A549 (cell line): Measurements from ENCODE around the gene COG7. TPM values are rescaled to one million over a fixed set of nuclear protein-coding genes. Genes with fewer than 3 reads are reported as not detected.

Source experiments
- ATAC-seq, 2 experiments: fragments of 200-7000 bp in 1 of 2; fragments of >200 bp in 1 of 2; cut with Nextera tagmentation in 1 of 2; cut with Tn5 transposase in 1 of 2; 3 replicates each; pipeline versions ENCODE4 v1.8.0 to v1.9.1; 2018 to 2020; ENCODE audit warnings: mild to moderate bottlenecking in 1 of 2, moderate library complexity in 1 of 2
- CTCF ChIA-PET: fragments of 300-600 bp; sonication (Branson Sonifier 250); formaldehyde crosslinking; extraction: SDS; loops from one replicate; lab custom pipeline; 2021; ENCODE audit warnings: antibody characterized with exemption, inconsistent platforms; lab: Yijun Ruan, JAX
- POLR2A ChIA-PET: fragments of 350-600 bp; formaldehyde crosslinking; extraction: SDS; loops from one replicate; lab custom pipeline; 2021; ENCODE audit warnings: antibody characterized with exemption, inconsistent platforms; lab: Yijun Ruan, JAX
- DNase-seq, 2 experiments: peaks; one replicate each; pipeline versions ENCODE4 v3.0.0 to v3.0.0-alpha.2; 2011 to 2016; ENCODE audit warnings: low read depth in 1 of 2, low spot score in 1 of 2
- FAIRE-seq: peaks from 2 replicates; lab custom pipeline; 2011; peaks lifted over from hg19 to GRCh38; lab: Jason Lieb, UNC
- H3K27ac ChIP-seq, 2 experiments: fragments of >200 bp; sonication (Bioruptor Twin); formaldehyde crosslinking; 3 replicates each; pipeline ENCODE4 v1.5.1; 2016 to 2017
- H3K4me1 ChIP-seq: fragments of >200 bp; sonication (Bioruptor Twin); formaldehyde crosslinking; 3 replicates; pipeline ENCODE4 v1.6.1; 2016
- H3K4me2 ChIP-seq: fragments of >200 bp; sonication (Bioruptor Twin); formaldehyde crosslinking; 3 replicates; pipeline ENCODE4 v1.6.1; 2016
- H3K4me3 ChIP-seq: fragments of >200 bp; sonication (Bioruptor Twin); formaldehyde crosslinking; 3 replicates; pipeline ENCODE4 v1.5.1; 2016
- H3K9me3 ChIP-seq: fragments of >200 bp; sonication (Bioruptor Twin); formaldehyde crosslinking; 3 replicates; pipeline ENCODE4 v1.6.1; 2016
- BCL3 ChIP-seq: fragments of >200 bp; sonication (Bioruptor Twin); formaldehyde crosslinking; IDR thresholded peaks from 3 replicates; pipeline ENCODE4 v1.6.1; 2016
- CBX2 ChIP-seq: fragments of 200-600 bp; sonication (generic); IDR thresholded peaks from 2 replicates; pipeline ENCODE4 v1.6.1; 2016; ENCODE audit warnings: low read depth, mild to moderate bottlenecking, borderline replicate concordance
- CEBPB ChIP-seq, 2 experiments: fragments of >200 bp in 1 of 2; sonication (Bioruptor Twin) in 1 of 2; formaldehyde crosslinking in 1 of 2; IDR thresholded peaks; 2 replicates each; pipeline ENCODE4 v1.6.1; 2012 to 2016
- CTCF ChIP-seq: fragments of >200 bp; sonication (Bioruptor Twin); formaldehyde crosslinking; IDR thresholded peaks from 3 replicates; pipeline ENCODE4 v1.5.1; 2016
- ELK1 ChIP-seq: fragments of 150-350 bp; IDR thresholded peaks from 2 replicates; pipeline ENCODE4 v1.6.1; 2014; ENCODE audit warnings: low read depth, mild to moderate bottlenecking, low read length
- HDAC2 ChIP-seq: fragments of 200-600 bp; sonication (generic); IDR thresholded peaks from 2 replicates; pipeline ENCODE4 v1.6.1; 2016
- HEYL ChIP-seq: fragments of 250-450 bp; sonication (Bioruptor Pico); IDR thresholded peaks from 2 replicates; pipeline ENCODE4 v1.8.0; 2021; ENCODE audit warnings: mild to moderate bottlenecking, moderate library complexity
- HMGXB4 ChIP-seq: fragments of 250-450 bp; sonication (Bioruptor Pico); IDR thresholded peaks from 2 replicates; pipeline ENCODE4 v1.5.0; 2021; ENCODE audit warnings: mild to moderate bottlenecking, moderate library complexity, borderline replicate concordance
- HOXA7 ChIP-seq: fragments of 250-450 bp; sonication (Bioruptor Pico); IDR thresholded peaks from 2 replicates; pipeline ENCODE4 v1.5.0; 2020; ENCODE audit warnings: mild to moderate bottlenecking, moderate library complexity
- HOXB13 ChIP-seq: fragments of 250-450 bp; sonication (Bioruptor Pico); IDR thresholded peaks from 2 replicates; pipeline ENCODE4 v1.5.0; 2020; ENCODE audit warnings: low read depth, mild to moderate bottlenecking, moderate library complexity
- KDM1A ChIP-seq: fragments of 200-600 bp; sonication (generic); IDR thresholded peaks from 2 replicates; pipeline ENCODE4 v1.6.1; 2016; ENCODE audit warnings: low read depth, mild to moderate bottlenecking
- KDM5A ChIP-seq: fragments of 200-600 bp; sonication (generic); IDR thresholded peaks from 2 replicates; pipeline ENCODE4 v1.6.1; 2016; ENCODE audit warnings: antibody characterized with exemption, mild to moderate bottlenecking
- MAX ChIP-seq: IDR thresholded peaks from 2 replicates; pipeline ENCODE4 v1.6.1; 2012
- MYC ChIP-seq: IDR thresholded peaks from 2 replicates; pipeline ENCODE4 v1.6.1; 2012; ENCODE audit warnings: mild to moderate bottlenecking, inconsistent platforms, low read length, improper control_type of control experiment, borderline replicate concordance
- PBX3 ChIP-seq: IDR thresholded peaks from 2 replicates; pipeline ENCODE4 v1.6.1; 2012
- RFX5 ChIP-seq: fragments of 450-650 bp; IDR thresholded peaks from 2 replicates; pipeline ENCODE4 v1.7.1; 2014; ENCODE audit warnings: antibody characterized with exemption, mild to moderate bottlenecking, moderate library complexity
- SMC3 ChIP-seq: fragments of >200 bp; sonication (Bioruptor Twin); formaldehyde crosslinking; IDR thresholded peaks from 3 replicates; pipeline ENCODE4 v1.6.1; 2018; ENCODE audit warnings: inconsistent platforms
- TP53 ChIP-seq: fragments of 250-450 bp; sonication (Bioruptor Pico); IDR thresholded peaks from 2 replicates; pipeline ENCODE4 v1.5.0; 2021; ENCODE audit warnings: mild to moderate bottlenecking, moderate library complexity
- ZFP36 ChIP-seq: fragments of 450-650 bp; IDR thresholded peaks from 2 replicates; pipeline ENCODE4 v1.6.1; 2014; ENCODE audit warnings: borderline replicate concordance; ENCODE audit not compliant: partially characterized antibody
- WGBS: methylation state at CpG from one replicate; pipeline ENCODE4 v1.1.6; 2017; ENCODE audit errors: missing lambda C conversion rate; 5-methylcytosine and 5-hydroxymethylcytosine counted together
- polyA plus RNA-seq, 4 experiments: library from polyadenylated mRNA; depleted of rRNA in 3 of 4; stranded (reverse); fragments of >200 nt; fragmentation: RNase III in 1 of 4; extraction: RNeasy Plus Mini Kit Qiagen cat#74134 plus additional on column Dnase treatment in 1 of 4; gene quantifications; 2 replicates in 3 of 4; 3 replicates in 1 of 4; pipeline ENCODE4 v1.2.3, GENCODE V29; 2011 to 2017

Gene COG7
- polyA plus RNA-seq, 2 of the 4 experiments (the other 2 are of a cell fraction), result 11.3 to 18.5 TPM

GRCh38 chr16:23395732-23396131, 57.3 kb downstream of the COG7 start (continued):
- no peak for TF ChIP-seq ZFP36
- no peak for TF ChIP-seq KDM1A

GRCh38 chr16:23394141-23394831, 58.7 kb downstream of the COG7 start:
- H3K27ac ChIP-seq, result no peak overlapping the region
- H3K4me3 ChIP-seq, result no peak overlapping the region
- H3K4me2 ChIP-seq, result no peak overlapping the region
- POLR2A ChIA-PET, result no interaction called here
- DNase-seq (no peak), FAIRE-seq (no peak), ATAC-seq (no peak)
- 90% methylated on average over 4 of the region's 4 CpGs for WGBS
- H3K4me1 ChIP-seq, result no peaks in the 10 kb centered on the region
- H3K9me3 ChIP-seq, result no peaks in the 10 kb centered on the region
- CTCF ChIA-PET, result interaction anchor here (0.9 to 4.7 kb wide), 4 partner anchors 24 to 212 kb away, joined by 3 to 23 read pairs (median 4); partner anchors contain the start of gene SCNN1G
- no peak for TF ChIP-seq CEBPB (IDR thresholded peaks at IDR 0.05)
- TF ChIP-seq CBX2, result no peak
- TF ChIP-seq TP53, result no peak
- no peak for TF ChIP-seq KDM5A
- TF ChIP-seq HMGXB4, result no peak
- TF ChIP-seq HOXB13 (CRISPR knock-in tag), result no peak
- no peak for TF ChIP-seq BCL3
- TF ChIP-seq HDAC2, result no peak
- TF ChIP-seq HEYL (CRISPR knock-in tag), result no peak
- TF ChIP-seq RFX5, result no peak
- no peak for TF ChIP-seq SMC3
- TF ChIP-seq ELK1, result no peak
- no peak for TF ChIP-seq CTCF
- no peak for TF ChIP-seq MAX
- TF ChIP-seq MYC, result no peak
- no peak for TF ChIP-seq HOXA7 (CRISPR knock-in tag)
- TF ChIP-seq PBX3, result no peak
